Right atrium auricular region (tissue), 2 donors: ENCODE results near the gene PXDN. TPM values are rescaled to one million over a fixed set of nuclear protein-coding genes. Genes with fewer than 3 reads are reported as not detected.

Experiments
- DNase-seq: peaks from one replicate; pipeline ENCODE4 v3.0.0-alpha.2; 2019; ENCODE audit warnings: low spot score
- H3K27ac ChIP-seq, 2 donors: fragments of 200-600 bp; sonication (generic); 1 replicate in 1 of 2; 2 replicates in 1 of 2; pipeline ENCODE4 v1.5.1; 2016 to 2019
- H3K27me3 ChIP-seq, 2 donors: fragments of 200-600 bp; sonication (generic); one replicate each; pipeline versions ENCODE4 v1.5.1 to v1.6.0; 2017 to 2019
- H3K36me3 ChIP-seq: fragments of 200-600 bp; sonication (generic); one replicate; pipeline ENCODE4 v1.5.1; 2016
- H3K4me1 ChIP-seq, 2 donors: fragments of 200-600 bp; sonication (generic); one replicate each; pipeline versions ENCODE4 v1.5.1 to v1.6.0; 2017 to 2019
- H3K4me3 ChIP-seq, 2 donors: fragments of 200-600 bp; sonication (generic); 1 replicate in 1 of 2; 2 replicates in 1 of 2; pipeline ENCODE4 v1.5.1; 2017 to 2019; ENCODE audit warnings: mild to moderate bottlenecking in 1 of 2, moderate library complexity in 1 of 2
- H3K9me3 ChIP-seq, 2 donors: fragments of 200-600 bp; sonication (generic); one replicate each; pipeline ENCODE4 v1.5.1; 2019
- CTCF ChIP-seq, 2 donors: fragments of 200-600 bp; sonication (generic); IDR thresholded peaks; one replicate each; pipeline ENCODE4 v1.5.1; 2019; ENCODE audit warnings: antibody characterized with exemption in 2 of 2
- total RNA-seq, 2 donors: library from RNA; depleted of rRNA; stranded (reverse); fragments of >200 nt; gene quantifications; one replicate each; pipeline ENCODE4 v1.1.0, GENCODE V29; 2016

The PXDN gene
- total RNA-seq, 2 donors from 2014 or later, result 25.4 to 26.9 TPM

- H3K27ac ChIP-seq, result peak overlapping the region; percentile 49 to 60
- H3K9me3 ChIP-seq, result no peaks in the 10 kb centered on the region
- TF ChIP-seq CTCF (IDR thresholded peaks at IDR 0.05), result no peak
- peaks cover 0 to 32% of the 10 kb centered on the region in 2 donors for H3K4me1 ChIP-seq
- no peaks in the 10 kb centered on the region for H3K36me3 ChIP-seq
- peak; percentile 80 for DNase-seq
- no peak overlapping the region for H3K4me3 ChIP-seq
- no peaks in the 10 kb centered on the region for H3K27me3 ChIP-seq
Observed at GRCh38 chr2:1593371-1594122, 150.8 kb downstream of the PXDN start.

- Histone ChIP-seq H3K9me3 (no peaks in the 10 kb centered on the region), H3K27ac (peak overlapping the region; percentile 50 to 59), H3K27me3 (no peaks in the 10 kb centered on the region), H3K36me3 (no peaks in the 10 kb centered on the region), H3K4me1 (peaks cover 0 to 32% of the 10 kb centered on the region in 2 donors), H3K4me3 (peak overlapping the region in 1 of 2 donors; percentile 22)
- TF ChIP-seq CTCF (IDR thresholded peaks at IDR 0.05), result peak; percentile 48 to 78
- peak; percentile 91 for DNase-seq
Observed at GRCh38 chr2:1591978-1592907, 152.1 kb downstream of the PXDN start.

GRCh38 chr2:1591461-1591770 is 152.9 kb downstream of the PXDN start:
- no peak for DNase-seq
- no peaks in the 10 kb centered on the region for H3K27me3 ChIP-seq
- H3K4me1 ChIP-seq, result peaks cover 0 to 32% of the 10 kb centered on the region in 2 donors
- no peaks in the 10 kb centered on the region for H3K9me3 ChIP-seq
- peak overlapping the region; percentile 50 to 59 for H3K27ac ChIP-seq
- TF ChIP-seq CTCF (IDR thresholded peaks at IDR 0.05), result no peak
- H3K36me3 ChIP-seq, result no peaks in the 10 kb centered on the region
- peak overlapping the region in 1 of 2 donors; percentile 22 for H3K4me3 ChIP-seq

- Histone ChIP-seq H3K9me3 (no peaks in the 10 kb centered on the region), H3K27me3 (no peaks in the 10 kb centered on the region), H3K4me3 (no peak overlapping the region), H3K27ac (peak overlapping the region; percentile 50 to 59), H3K36me3 (no peaks in the 10 kb centered on the region), H3K4me1 (peaks cover 0 to 32% of the 10 kb centered on the region in 2 donors)
- no peak for TF ChIP-seq CTCF (IDR thresholded peaks at IDR 0.05)
- no peak for DNase-seq
Observed at GRCh38 chr2:1590596-1591460, 153.5 kb downstream of the PXDN start.

GRCh38 chr2:1588978-1589621 is 155.2 kb downstream of the PXDN start:
- H3K4me1 ChIP-seq, result peaks cover 0 to 31% of the 10 kb centered on the region in 2 donors
- no peak overlapping the region for H3K27ac ChIP-seq
- DNase-seq, result no peak
- no peaks in the 10 kb centered on the region for H3K9me3 ChIP-seq
- no peaks in the 10 kb centered on the region for H3K36me3 ChIP-seq
- H3K4me3 ChIP-seq, result no peak overlapping the region
- no peak for TF ChIP-seq CTCF (IDR thresholded peaks at IDR 0.05)
- no peaks in the 10 kb centered on the region for H3K27me3 ChIP-seq
